ENCODE results near the gene MYH14.

MYH14 gene

GRCh38 chr19:50202962-50203280 is 501 bp upstream of the MYH14 start:
- H3K27ac ChIP-seq: no peak overlapping the region
- TF ChIP-seq ZFX (IDR thresholded peaks at IDR 0.05): no peak
- TF ChIP-seq CTCF (conservative IDR thresholded peaks at IDR 0.05): no peak

GRCh38 chr19:50204081-50204428 is 633 bp downstream of the MYH14 start:
- H3K27ac ChIP-seq: peak overlapping the region; percentile 63
- TF ChIP-seq ZFX (IDR thresholded peaks at IDR 0.05): no peak
- no peak for TF ChIP-seq CTCF (conservative IDR thresholded peaks at IDR 0.05)

GRCh38 chr19:50204811-50205675 is 1.6 kb downstream of the MYH14 start:
- no peak overlapping the region; the same call in 1 of the 2 replicates for H3K27ac ChIP-seq
- no peak for TF ChIP-seq CTCF (conservative IDR thresholded peaks at IDR 0.05)
- TF ChIP-seq ZFX (IDR thresholded peaks at IDR 0.05): no peak

- no peak overlapping the region; the same call in 1 of the 2 replicates for H3K27ac ChIP-seq
- TF ChIP-seq ZFX (IDR thresholded peaks at IDR 0.05) (no peak), CTCF (conservative IDR thresholded peaks at IDR 0.05) (no peak)
These were observed 2.3 kb downstream of the MYH14 start for GRCh38 chr19:50205681-50206138.

- TF ChIP-seq CTCF (conservative IDR thresholded peaks at IDR 0.05) (no peak), ZFX (IDR thresholded peaks at IDR 0.05) (no peak)
- no peak overlapping the region for H3K27ac ChIP-seq
These were observed 2.8 kb downstream of the MYH14 start for GRCh38 chr19:50206191-50206590.

GRCh38 chr19:50207730-50208129 is 4.3 kb downstream of the MYH14 start:
- H3K27ac ChIP-seq: no peak overlapping the region
- no peak for TF ChIP-seq ZFX (IDR thresholded peaks at IDR 0.05)
- TF ChIP-seq CTCF (conservative IDR thresholded peaks at IDR 0.05): no peak

- TF ChIP-seq CTCF (conservative IDR thresholded peaks at IDR 0.05) (no peak), ZFX (IDR thresholded peaks at IDR 0.05) (no peak)
- H3K27ac ChIP-seq: no peak overlapping the region
These were observed 5.7 kb downstream of the MYH14 start for GRCh38 chr19:50209131-50209530.
